Thyroid gland (tissue), 4 donors: ENCODE measurements around the gene NSDHL. TPM values are rescaled to one million over a fixed set of nuclear protein-coding genes. Genes with fewer than 3 reads are reported as not detected.
"Not testable (repeated sequence)": the region's sequence is repeated elsewhere in the genome, so short reads cannot be mapped to it uniquely, and the experiment has no call there.

Source experiments
- DNase-seq, 2 donors: peaks; one replicate each; pipeline ENCODE4 v3.0.0-alpha.2; 2019
- H3K27ac ChIP-seq, 3 donors: fragments of 200-600 bp; sonication (generic); 1 replicate in 2 of 3; 2 replicates in 1 of 3; pipeline ENCODE4 v1.5.1; 2016 to 2019; ENCODE audit warnings: mild to moderate bottlenecking in 1 of 3, moderate library complexity in 1 of 3
- H3K27me3 ChIP-seq: fragments of 200-600 bp; sonication (generic); one replicate; pipeline ENCODE4 v1.5.1; 2019
- H3K36me3 ChIP-seq, 2 donors: fragments of 200-600 bp; sonication (generic); one replicate each; pipeline ENCODE4 v1.5.1; 2016 to 2019
- H3K4me1 ChIP-seq, 2 donors: fragments of 200-600 bp; sonication (generic); one replicate each; pipeline ENCODE4 v1.5.1; 2017 to 2019
- H3K4me3 ChIP-seq, 3 donors: fragments of 200-600 bp; sonication (generic); replicated peaks in 1 of 3; 1 replicate in 2 of 3; 2 replicates in 1 of 3; pipeline ENCODE4 v1.5.1; 2016; ENCODE audit warnings: mild to moderate bottlenecking in 1 of 3
- H3K9me3 ChIP-seq: fragments of 200-600 bp; sonication (generic); one replicate; pipeline ENCODE4 v1.5.1; 2017
- POLR2A ChIP-seq, 2 donors: fragments of 450-650 bp; IDR thresholded peaks; one replicate each; pipeline ENCODE4 v1.6.1; 2017; ENCODE audit warnings: antibody characterized with exemption in 2 of 2, mild to moderate bottlenecking in 2 of 2, moderate library complexity in 1 of 2
- WGBS, 2 donors: methylation state at CpG; one replicate each; pipeline ENCODE4 v1.1.5; 2017; 5-methylcytosine and 5-hydroxymethylcytosine counted together
- intact Hi-C: fragments of 100-400 bp; cut with DNase I; formaldehyde crosslinking; loops from one replicate; pipeline ENCODE4 v1.15.1; 2023
- total RNA-seq, 4 donors: library from RNA; depleted of rRNA; stranded (reverse); fragments of >200 nt; gene quantifications; one replicate each; pipeline ENCODE4 v1.2.3, GENCODE V29; 2016
- TF ChIP-seq, protein P1 (sequence below), 6 experiments: fragments of 200-600 bp in 3 of 6; fragments of 450-650 bp in 3 of 6; sonication (generic) in 3 of 6; IDR thresholded peaks; one replicate each; pipeline ENCODE4 v1.5.1; 2016 to 2019; ENCODE audit warnings: antibody characterized with exemption in 6 of 6, mild to moderate bottlenecking in 2 of 6, inconsistent platforms in 1 of 6, moderate library complexity in 1 of 6

Gene NSDHL
- total RNA-seq, 4 donors from 2014 or later: 11.2 to 20.3 (median 17.0) TPM

DNA sequence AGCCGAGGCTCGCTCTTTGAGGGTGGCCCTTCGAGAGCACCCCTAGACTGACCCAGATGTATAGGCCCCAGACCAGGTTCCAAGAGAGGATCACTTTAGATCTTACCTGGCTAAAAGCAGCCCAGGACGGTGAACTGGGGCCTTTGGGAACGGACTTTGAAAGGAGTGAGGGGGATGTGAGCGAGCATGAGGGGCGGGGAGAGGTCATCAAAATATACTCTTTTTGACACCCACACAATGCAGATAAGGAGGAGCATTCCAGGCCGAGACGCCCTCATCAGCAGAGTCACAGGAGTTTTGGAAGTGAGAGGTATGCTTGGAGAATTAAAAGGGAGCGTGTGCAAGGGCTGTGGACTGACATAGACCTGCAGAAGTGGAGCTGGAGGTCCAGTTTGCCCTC lies 528 bp downstream of the NSDHL start:
- TF ChIP-seq POLR2A (IDR thresholded peaks at IDR 0.05): no peak
- TF ChIP-seq, protein P1, sequence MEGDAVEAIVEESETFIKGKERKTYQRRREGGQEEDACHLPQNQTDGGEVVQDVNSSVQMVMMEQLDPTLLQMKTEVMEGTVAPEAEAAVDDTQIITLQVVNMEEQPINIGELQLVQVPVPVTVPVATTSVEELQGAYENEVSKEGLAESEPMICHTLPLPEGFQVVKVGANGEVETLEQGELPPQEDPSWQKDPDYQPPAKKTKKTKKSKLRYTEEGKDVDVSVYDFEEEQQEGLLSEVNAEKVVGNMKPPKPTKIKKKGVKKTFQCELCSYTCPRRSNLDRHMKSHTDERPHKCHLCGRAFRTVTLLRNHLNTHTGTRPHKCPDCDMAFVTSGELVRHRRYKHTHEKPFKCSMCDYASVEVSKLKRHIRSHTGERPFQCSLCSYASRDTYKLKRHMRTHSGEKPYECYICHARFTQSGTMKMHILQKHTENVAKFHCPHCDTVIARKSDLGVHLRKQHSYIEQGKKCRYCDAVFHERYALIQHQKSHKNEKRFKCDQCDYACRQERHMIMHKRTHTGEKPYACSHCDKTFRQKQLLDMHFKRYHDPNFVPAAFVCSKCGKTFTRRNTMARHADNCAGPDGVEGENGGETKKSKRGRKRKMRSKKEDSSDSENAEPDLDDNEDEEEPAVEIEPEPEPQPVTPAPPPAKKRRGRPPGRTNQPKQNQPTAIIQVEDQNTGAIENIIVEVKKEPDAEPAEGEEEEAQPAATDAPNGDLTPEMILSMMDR (IDR thresholded peaks at IDR 0.05): no peak
- no peaks in the 10 kb centered on the region for H3K9me3 ChIP-seq
- WGBS, 2 donors: 3 to 7% methylated on average over 7 to 10 of the region's 10 CpGs

DNA sequence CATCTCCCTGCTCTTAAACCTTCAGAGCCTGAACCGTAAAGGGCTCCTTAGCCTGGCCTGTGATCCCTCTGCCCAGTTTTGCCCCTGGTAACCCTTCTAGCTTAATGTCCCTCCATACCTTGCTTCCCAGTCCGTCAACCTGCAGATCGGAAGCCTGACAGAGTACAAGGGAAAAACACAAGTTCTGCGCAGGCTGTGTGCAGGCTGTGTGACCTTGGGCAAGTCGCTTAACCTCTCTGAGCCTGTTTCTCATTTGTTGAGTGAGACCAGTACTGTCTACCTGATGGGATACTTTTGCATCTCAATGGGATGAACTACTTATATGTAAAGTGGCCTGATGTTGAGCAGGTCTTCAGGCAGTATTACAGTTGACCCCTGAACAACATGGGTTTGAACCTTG lies 1.7 kb downstream of the NSDHL start:
- Histone ChIP-seq H3K27me3 (no peaks in the 10 kb centered on the region), H3K27ac (no peak overlapping the region), H3K4me3 (no peak overlapping the region), H3K36me3 (no peaks in the 10 kb centered on the region), H3K4me1 (peaks cover 4 to 15% of the 10 kb centered on the region in 2 donors), H3K9me3 (no peaks in the 10 kb centered on the region)
- 98 to 100% methylated on average over 5 of the region's 5 CpGs for WGBS, 2 donors
- TF ChIP-seq, protein P1 (IDR thresholded peaks at IDR 0.05): no peak
- TF ChIP-seq POLR2A (IDR thresholded peaks at IDR 0.05): no peak
- no peak for DNase-seq
- intact Hi-C loops: no loop called here

More for the DNA sequence above, 528 bp downstream of the NSDHL start:
- DNase-seq: no peak
- Histone ChIP-seq H3K27me3 (no peaks in the 10 kb centered on the region), H3K36me3 (no peaks in the 10 kb centered on the region), H3K27ac (no peak overlapping the region), H3K4me1 (peaks cover 10 to 21% of the 10 kb centered on the region in 2 donors), H3K4me3 (peak overlapping the region in 2 of 3 donors; percentile 13 to 43)
- intact Hi-C loops: no loop called here

DNA sequence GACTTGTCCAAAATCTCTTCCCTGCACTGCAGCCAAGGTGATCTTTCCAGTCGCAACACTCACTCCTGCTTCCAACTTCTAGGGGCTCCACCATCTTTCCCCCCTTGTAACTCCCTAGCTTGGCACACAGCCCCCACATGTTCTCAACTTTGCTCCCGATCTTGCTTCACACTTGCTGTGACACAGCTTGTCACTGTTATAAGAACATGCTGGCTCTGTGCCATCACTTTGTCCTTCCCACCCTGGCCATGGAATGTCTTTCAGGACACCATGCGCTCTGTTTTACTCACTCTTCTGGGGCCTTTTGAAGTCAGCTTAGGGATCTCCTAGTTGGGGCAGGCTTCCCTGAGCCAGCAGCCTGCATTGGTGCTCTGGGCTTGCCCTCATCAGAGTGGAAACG lies 2.5 kb downstream of the NSDHL start:
- Histone ChIP-seq H3K36me3 (no peaks in the 10 kb centered on the region), H3K4me1 (peaks cover 4 to 15% of the 10 kb centered on the region in 2 donors), H3K27me3 (no peaks in the 10 kb centered on the region), H3K4me3 (no peak overlapping the region), H3K27ac (no peak overlapping the region), H3K9me3 (no peaks in the 10 kb centered on the region)
- DNase-seq: peak in 1 of 2 donors; percentile 3
- TF ChIP-seq, protein P1 (IDR thresholded peaks at IDR 0.05): no peak
- TF ChIP-seq POLR2A (IDR thresholded peaks at IDR 0.05): no peak
- 84 to 94% methylated on average over 3 to 4 of the region's 4 CpGs for WGBS, 2 donors
- intact Hi-C loops: no loop called here

DNA sequence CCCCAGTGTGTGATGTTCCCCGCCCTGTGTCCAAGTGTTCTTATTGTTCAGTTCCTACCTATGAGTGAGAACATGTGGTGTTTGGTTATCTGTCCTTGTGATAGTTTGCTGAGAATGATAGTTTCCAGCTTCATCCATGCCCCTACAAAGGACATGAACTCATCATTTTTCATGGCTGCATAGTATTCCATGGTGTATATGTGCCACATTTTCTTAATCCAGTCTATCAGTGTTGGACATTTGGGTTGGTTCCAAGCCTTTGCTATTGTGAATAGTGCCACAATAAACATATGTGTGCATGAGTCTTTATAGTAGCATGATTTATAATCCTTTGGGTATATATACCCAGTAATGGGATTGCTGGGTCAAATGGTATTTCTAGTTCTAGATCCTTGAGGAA lies 4.6 kb downstream of the NSDHL start:
- intact Hi-C loops, H3K27me3 ChIP-seq, H3K36me3 ChIP-seq, H3K27ac ChIP-seq, DNase-seq, H3K9me3 ChIP-seq, H3K4me3 ChIP-seq: not testable (repeated sequence)
- WGBS, 2 donors: 100% methylated on average over 1 of the region's 1 CpG; no CpG with 5 or more reads in 1 of the 2 donors
- H3K4me1 ChIP-seq: peaks cover 4 to 11% of the 10 kb centered on the region in 2 donors

DNA sequence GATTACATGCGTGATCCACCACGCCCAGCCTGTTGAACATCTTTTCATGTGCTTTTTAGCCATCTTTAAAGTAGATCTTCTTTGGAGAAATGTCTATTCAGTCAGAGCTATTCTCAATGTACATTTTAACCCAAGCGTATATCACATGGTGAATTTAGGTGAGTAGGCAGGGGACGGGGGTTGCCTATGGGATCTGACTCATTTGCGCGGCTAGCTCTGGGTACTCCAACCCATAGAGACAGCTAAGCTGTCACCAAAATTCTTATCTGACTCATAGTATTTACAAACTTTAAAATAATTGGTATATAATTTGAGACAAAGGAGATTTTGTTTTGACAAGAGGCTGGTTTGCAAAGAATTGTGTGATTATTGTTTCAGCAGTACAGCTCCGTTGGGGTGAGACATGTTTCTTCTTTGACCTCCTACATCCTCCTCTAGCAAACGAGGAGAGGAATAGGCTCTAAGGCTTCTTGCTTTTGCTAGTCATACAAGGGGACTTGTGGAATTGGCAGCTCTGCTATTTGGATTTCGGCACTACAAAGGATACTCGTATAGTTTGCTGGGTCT lies 12.0 kb downstream of the NSDHL start:
- Histone ChIP-seq H3K4me1 (no peaks in the 10 kb centered on the region), H3K27me3 (no peaks in the 10 kb centered on the region), H3K27ac (no peak overlapping the region), H3K9me3 (no peaks in the 10 kb centered on the region), H3K4me3 (no peak overlapping the region), H3K36me3 (no peaks in the 10 kb centered on the region)
- WGBS, 2 donors: 94 to 96% methylated on average over 10 of the region's 10 CpGs
- no peak for DNase-seq
- intact Hi-C loops: no loop called here
- TF ChIP-seq, protein P1 (IDR thresholded peaks at IDR 0.05): no peak
- no peak for TF ChIP-seq POLR2A (IDR thresholded peaks at IDR 0.05)
